ENCODE data around the gene TEAD4. TPM values are rescaled to one million over a fixed set of nuclear protein-coding genes. Genes with fewer than 3 reads are reported as not detected.

Gene TEAD4
- total RNA-seq, 1 experiment from 2014 or later = 47.7 TPM

- no peaks in the 10 kb centered on the region for H3K9me2 ChIP-seq (ENCODE audit: insufficient read depth)
- no peaks in the 10 kb centered on the region for H3K36me3 ChIP-seq (ENCODE audit: low read depth)
- H2AFZ ChIP-seq = no peak overlapping the region
- no peak overlapping the region for H3K4me3 ChIP-seq
- H4K20me1 ChIP-seq (ENCODE audit: insufficient read depth) = peaks cover 5% of the 10 kb centered on the region; the same call in 1 of the 2 replicates
- no peaks in the 10 kb centered on the region for H3K9me3 ChIP-seq (ENCODE audit: insufficient read depth, low read depth)
- H3K79me2 ChIP-seq (ENCODE audit: low read depth) = no peaks in the 10 kb centered on the region
- CTCF ChIA-PET = no interaction called here
- H3K27ac ChIP-seq = no peak overlapping the region
- H3K4me2 ChIP-seq = no peak overlapping the region
- H3F3A ChIP-seq (ENCODE audit: insufficient read depth, low read depth) = peaks cover 3% of the 10 kb centered on the region; the same call in 1 of the 2 replicates
- H3K4me1 ChIP-seq (replicated peaks; ENCODE audit: insufficient read depth) = no peaks in the 10 kb centered on the region
- H3K27me3 ChIP-seq (ENCODE audit: insufficient read depth, low read depth) = no peaks in the 10 kb centered on the region
- BruUV-seq (replicated peaks) = no TSS peak
- DNase-seq = no peak
- POLR2A ChIA-PET (ENCODE audit: unreplicated experiment) = no interaction called here
- intact Hi-C loops (cut with micrococcal nuclease; ENCODE audit: unreplicated experiment) = no loop called here
- TF ChIP-seq CTCF (conservative IDR thresholded peaks at IDR 0.05) (no peak), EZH2 (IDR thresholded peaks at IDR 0.05; ENCODE audit: low read depth) (no peak)
Observed at GRCh38 chr12:3038926-3039510, 79.8 kb downstream of the TEAD4 start.

GRCh38 chr12:3040026-3040656, 80.9 kb downstream of the TEAD4 start:
- intact Hi-C loops (cut with micrococcal nuclease; ENCODE audit: unreplicated experiment) = loop anchor here (5.0 kb wide), 1 partner anchor 163 kb away; the partner anchor contains the start of genes FOXM1 and RHNO1
- no TSS peak for BruUV-seq (replicated peaks)
- H3K27ac ChIP-seq = no peak overlapping the region
- CTCF ChIA-PET = no interaction called here
- no peaks in the 10 kb centered on the region for H3K4me1 ChIP-seq (replicated peaks; ENCODE audit: insufficient read depth)
- H3K9me2 ChIP-seq (ENCODE audit: insufficient read depth) = no peaks in the 10 kb centered on the region
- no peak overlapping the region for H3K4me3 ChIP-seq
- H3F3A ChIP-seq (ENCODE audit: insufficient read depth, low read depth) = peaks cover 3% of the 10 kb centered on the region; the same call in 1 of the 2 replicates
- H3K27me3 ChIP-seq (ENCODE audit: insufficient read depth, low read depth) = no peaks in the 10 kb centered on the region
- H2AFZ ChIP-seq = no peak overlapping the region
- no peaks in the 10 kb centered on the region for H3K36me3 ChIP-seq (ENCODE audit: low read depth)
- H4K20me1 ChIP-seq (ENCODE audit: insufficient read depth) = no peaks in the 10 kb centered on the region; the same call in 1 of the 2 replicates
- POLR2A ChIA-PET (ENCODE audit: unreplicated experiment) = no interaction called here
- TF ChIP-seq CTCF (conservative IDR thresholded peaks at IDR 0.05) (no peak), EZH2 (IDR thresholded peaks at IDR 0.05; ENCODE audit: low read depth) (no peak)
- no peak overlapping the region for H3K4me2 ChIP-seq
- no peak for DNase-seq
- no peaks in the 10 kb centered on the region for H3K9me3 ChIP-seq (ENCODE audit: insufficient read depth, low read depth)
- no peaks in the 10 kb centered on the region for H3K79me2 ChIP-seq (ENCODE audit: low read depth)

- no TSS peak for BruUV-seq (replicated peaks)
- POLR2A ChIA-PET (ENCODE audit: unreplicated experiment) = interaction anchor here (0.6 to 0.7 kb wide), 2 partner anchors 658 to 1216 kb away, joined by 3 to 5 read pairs; no protein-coding TSS in a partner anchor
Observed at GRCh38 chr12:3040663-3041544, 81.7 kb downstream of the TEAD4 start.

More at GRCh38 chr12:3040663-3041544, 81.7 kb downstream of the TEAD4 start:
- Histone ChIP-seq H3K9me2 (ENCODE audit: insufficient read depth) (no peaks in the 10 kb centered on the region), H3K36me3 (ENCODE audit: low read depth) (no peaks in the 10 kb centered on the region), H3K4me2 (no peak overlapping the region), H3F3A (ENCODE audit: insufficient read depth, low read depth) (peaks cover 3% of the 10 kb centered on the region; the same call in 1 of the 2 replicates), H3K79me2 (ENCODE audit: low read depth) (no peaks in the 10 kb centered on the region), H3K27ac (no peak overlapping the region), H2AFZ (no peak overlapping the region), H4K20me1 (ENCODE audit: insufficient read depth) (no peaks in the 10 kb centered on the region; the same call in 1 of the 2 replicates), H3K9me3 (ENCODE audit: insufficient read depth, low read depth) (no peaks in the 10 kb centered on the region), H3K4me1 (replicated peaks; ENCODE audit: insufficient read depth) (no peaks in the 10 kb centered on the region), H3K4me3 (no peak overlapping the region), H3K27me3 (ENCODE audit: insufficient read depth, low read depth) (no peaks in the 10 kb centered on the region)
- TF ChIP-seq EZH2 (IDR thresholded peaks at IDR 0.05; ENCODE audit: low read depth) = no peak
- TF ChIP-seq CTCF (conservative IDR thresholded peaks at IDR 0.05) = no peak
- CTCF ChIA-PET = interaction anchor here (0.6 to 1.5 kb wide), 12 partner anchors 23 to 1406 kb away, joined by 3 to 9 read pairs (median 4); no protein-coding TSS in a partner anchor
- intact Hi-C loops (cut with micrococcal nuclease; ENCODE audit: unreplicated experiment) = loop anchor here (1.0 to 5.0 kb wide), 3 partner anchors 164 to 301 kb away; partner anchors contain the start of genes FOXM1 and RHNO1
- DNase-seq = no peak

All from PC-9 (cell line).